A549 (cell line): ENCODE data around the gene TREML2.

Source experiments
- BHLHE40 ChIP-seq: IDR thresholded peaks from 2 replicates; pipeline ENCODE4 v1.6.1; 2012; ENCODE audit warnings: low read depth, low read length, inconsistent platforms
- CHD4 ChIP-seq: fragments of 200-600 bp; sonication (generic); IDR thresholded peaks from 2 replicates; pipeline ENCODE4 v1.6.1; 2016; ENCODE audit warnings: antibody characterized with exemption, mild to moderate bottlenecking, borderline replicate concordance
- HOXA7 ChIP-seq: fragments of 250-450 bp; sonication (Bioruptor Pico); IDR thresholded peaks from 2 replicates; pipeline ENCODE4 v1.5.0; 2020; ENCODE audit warnings: mild to moderate bottlenecking, moderate library complexity
- JUNB ChIP-seq: fragments of >200 bp; sonication (Bioruptor Twin); formaldehyde crosslinking; IDR thresholded peaks from 2 replicates; pipeline ENCODE4 v1.6.1; 2016
- MAFK ChIP-seq: fragments of 450-650 bp; IDR thresholded peaks from 2 replicates; pipeline ENCODE4 v1.6.1; 2014; ENCODE audit not compliant: partially characterized antibody
- POLR2A ChIP-seq: IDR thresholded peaks from 2 replicates; pipeline ENCODE4 v1.6.1; 2012; ENCODE audit warnings: mild to moderate bottlenecking, low read length
- TF ChIP-seq, protein P1 (sequence below): fragments of >200 bp; sonication (Bioruptor Twin); formaldehyde crosslinking; IDR thresholded peaks from 3 replicates; pipeline ENCODE4 v1.6.1; 2016
- TF ChIP-seq, protein P2 (sequence below): fragments of >200 bp; sonication (Bioruptor Twin); formaldehyde crosslinking; IDR thresholded peaks from 3 replicates; pipeline ENCODE4 v1.5.1; 2016
- TF ChIP-seq, protein P3 (sequence below): fragments of 150-350 bp; IDR thresholded peaks from 2 replicates; pipeline ENCODE4 v1.6.1; 2014; ENCODE audit warnings: low read depth, mild to moderate bottlenecking, low read length
- TF ChIP-seq, protein P4 (sequence below): IDR thresholded peaks from 2 replicates; pipeline ENCODE4 v1.6.1; 2012
- TF ChIP-seq, protein P5 (sequence below): IDR thresholded peaks from 2 replicates; pipeline ENCODE4 v1.6.1; 2012; ENCODE audit warnings: low read depth, borderline replicate concordance
- TF ChIP-seq, protein P6 (sequence below): fragments of 250-450 bp; sonication (Bioruptor Pico); IDR thresholded peaks from 2 replicates; pipeline ENCODE4 v1.5.0; 2021; ENCODE audit warnings: mild to moderate bottlenecking, moderate library complexity, borderline replicate concordance

DNA sequence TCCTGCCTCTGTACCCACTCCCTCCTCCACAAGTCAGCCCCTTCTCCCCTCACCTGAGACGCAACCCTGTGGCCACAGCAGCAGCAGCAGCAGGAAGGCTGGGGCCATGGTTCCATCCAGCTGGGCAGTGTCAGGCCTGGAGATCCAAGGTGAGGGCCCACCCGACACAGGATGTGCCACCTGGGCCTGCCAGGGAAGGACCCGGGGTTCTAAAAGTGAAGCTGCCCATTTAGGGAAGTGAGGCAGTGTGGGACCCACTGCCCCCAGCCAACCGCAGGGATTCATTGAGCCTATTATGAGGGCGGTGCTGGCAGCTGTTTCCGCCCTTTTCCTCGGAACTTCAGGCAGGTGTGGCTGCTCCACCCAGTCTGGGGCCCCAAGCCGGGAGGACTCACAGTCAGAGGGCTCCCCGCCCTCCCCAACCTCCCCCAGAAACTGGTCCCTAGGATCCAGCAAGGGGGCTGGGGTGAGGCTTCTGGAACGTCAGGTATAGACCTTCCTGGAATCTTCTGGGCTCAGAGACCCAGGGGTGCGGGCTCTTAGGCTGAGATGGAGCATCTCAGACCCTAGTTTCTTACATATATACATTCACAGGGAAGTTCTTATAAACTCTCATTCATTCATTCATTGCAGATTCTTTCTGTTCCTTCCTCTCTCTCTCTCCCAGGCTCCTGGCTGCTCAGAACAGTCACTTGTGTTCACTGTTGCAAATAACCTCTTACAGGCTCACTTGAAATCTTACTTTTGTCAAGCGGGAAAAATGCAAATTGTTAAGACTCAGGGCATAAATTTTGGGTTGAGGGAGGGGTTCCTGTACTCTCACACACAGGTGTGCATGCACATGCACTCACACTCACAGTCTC, at the start of gene TREML2:
- TF ChIP-seq POLR2A (no peak), JUNB (no peak), MAFK (no peak), CHD4 (no peak), BHLHE40 (no peak), HOXA7 (CRISPR knock-in tag) (no peak)
- TF ChIP-seq, protein P1, sequence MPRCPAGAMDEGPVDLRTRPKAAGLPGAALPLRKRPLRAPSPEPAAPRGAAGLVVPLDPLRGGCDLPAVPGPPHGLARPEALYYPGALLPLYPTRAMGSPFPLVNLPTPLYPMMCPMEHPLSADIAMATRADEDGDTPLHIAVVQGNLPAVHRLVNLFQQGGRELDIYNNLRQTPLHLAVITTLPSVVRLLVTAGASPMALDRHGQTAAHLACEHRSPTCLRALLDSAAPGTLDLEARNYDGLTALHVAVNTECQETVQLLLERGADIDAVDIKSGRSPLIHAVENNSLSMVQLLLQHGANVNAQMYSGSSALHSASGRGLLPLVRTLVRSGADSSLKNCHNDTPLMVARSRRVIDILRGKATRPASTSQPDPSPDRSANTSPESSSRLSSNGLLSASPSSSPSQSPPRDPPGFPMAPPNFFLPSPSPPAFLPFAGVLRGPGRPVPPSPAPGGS, result no peak
- TF ChIP-seq, protein P2, sequence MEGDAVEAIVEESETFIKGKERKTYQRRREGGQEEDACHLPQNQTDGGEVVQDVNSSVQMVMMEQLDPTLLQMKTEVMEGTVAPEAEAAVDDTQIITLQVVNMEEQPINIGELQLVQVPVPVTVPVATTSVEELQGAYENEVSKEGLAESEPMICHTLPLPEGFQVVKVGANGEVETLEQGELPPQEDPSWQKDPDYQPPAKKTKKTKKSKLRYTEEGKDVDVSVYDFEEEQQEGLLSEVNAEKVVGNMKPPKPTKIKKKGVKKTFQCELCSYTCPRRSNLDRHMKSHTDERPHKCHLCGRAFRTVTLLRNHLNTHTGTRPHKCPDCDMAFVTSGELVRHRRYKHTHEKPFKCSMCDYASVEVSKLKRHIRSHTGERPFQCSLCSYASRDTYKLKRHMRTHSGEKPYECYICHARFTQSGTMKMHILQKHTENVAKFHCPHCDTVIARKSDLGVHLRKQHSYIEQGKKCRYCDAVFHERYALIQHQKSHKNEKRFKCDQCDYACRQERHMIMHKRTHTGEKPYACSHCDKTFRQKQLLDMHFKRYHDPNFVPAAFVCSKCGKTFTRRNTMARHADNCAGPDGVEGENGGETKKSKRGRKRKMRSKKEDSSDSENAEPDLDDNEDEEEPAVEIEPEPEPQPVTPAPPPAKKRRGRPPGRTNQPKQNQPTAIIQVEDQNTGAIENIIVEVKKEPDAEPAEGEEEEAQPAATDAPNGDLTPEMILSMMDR, result no peak
- TF ChIP-seq, protein P3, sequence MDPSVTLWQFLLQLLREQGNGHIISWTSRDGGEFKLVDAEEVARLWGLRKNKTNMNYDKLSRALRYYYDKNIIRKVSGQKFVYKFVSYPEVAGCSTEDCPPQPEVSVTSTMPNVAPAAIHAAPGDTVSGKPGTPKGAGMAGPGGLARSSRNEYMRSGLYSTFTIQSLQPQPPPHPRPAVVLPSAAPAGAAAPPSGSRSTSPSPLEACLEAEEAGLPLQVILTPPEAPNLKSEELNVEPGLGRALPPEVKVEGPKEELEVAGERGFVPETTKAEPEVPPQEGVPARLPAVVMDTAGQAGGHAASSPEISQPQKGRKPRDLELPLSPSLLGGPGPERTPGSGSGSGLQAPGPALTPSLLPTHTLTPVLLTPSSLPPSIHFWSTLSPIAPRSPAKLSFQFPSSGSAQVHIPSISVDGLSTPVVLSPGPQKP, result no peak
- TF ChIP-seq, protein P4, sequence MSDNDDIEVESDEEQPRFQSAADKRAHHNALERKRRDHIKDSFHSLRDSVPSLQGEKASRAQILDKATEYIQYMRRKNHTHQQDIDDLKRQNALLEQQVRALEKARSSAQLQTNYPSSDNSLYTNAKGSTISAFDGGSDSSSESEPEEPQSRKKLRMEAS, result no peak
- TF ChIP-seq, protein P5, sequence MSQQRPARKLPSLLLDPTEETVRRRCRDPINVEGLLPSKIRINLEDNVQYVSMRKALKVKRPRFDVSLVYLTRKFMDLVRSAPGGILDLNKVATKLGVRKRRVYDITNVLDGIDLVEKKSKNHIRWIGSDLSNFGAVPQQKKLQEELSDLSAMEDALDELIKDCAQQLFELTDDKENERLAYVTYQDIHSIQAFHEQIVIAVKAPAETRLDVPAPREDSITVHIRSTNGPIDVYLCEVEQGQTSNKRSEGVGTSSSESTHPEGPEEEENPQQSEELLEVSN, result no peak
- TF ChIP-seq, protein P6, sequence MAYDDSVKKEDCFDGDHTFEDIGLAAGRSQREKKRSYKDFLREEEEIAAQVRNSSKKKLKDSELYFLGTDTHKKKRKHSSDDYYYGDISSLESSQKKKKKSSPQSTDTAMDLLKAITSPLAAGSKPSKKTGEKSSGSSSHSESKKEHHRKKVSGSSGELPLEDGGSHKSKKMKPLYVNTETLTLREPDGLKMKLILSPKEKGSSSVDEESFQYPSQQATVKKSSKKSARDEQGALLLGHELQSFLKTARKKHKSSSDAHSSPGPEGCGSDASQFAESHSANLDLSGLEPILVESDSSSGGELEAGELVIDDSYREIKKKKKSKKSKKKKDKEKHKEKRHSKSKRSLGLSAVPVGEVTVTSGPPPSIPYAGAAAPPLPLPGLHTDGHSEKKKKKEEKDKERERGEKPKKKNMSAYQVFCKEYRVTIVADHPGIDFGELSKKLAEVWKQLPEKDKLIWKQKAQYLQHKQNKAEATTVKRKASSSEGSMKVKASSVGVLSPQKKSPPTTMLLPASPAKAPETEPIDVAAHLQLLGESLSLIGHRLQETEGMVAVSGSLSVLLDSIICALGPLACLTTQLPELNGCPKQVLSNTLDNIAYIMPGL (CRISPR knock-in tag), result no peak
